Mesenchymal stem cell (in vitro differentiated cells and primary cell): ENCODE data around the gene HLTF.
A peak's percentile ranks its signal among the peaks of the same experiment; 100 is the strongest.
"Not testable (repeated sequence)": the region's sequence is repeated elsewhere in the genome, so short reads cannot be mapped to it uniquely, and the experiment has no call there.

ENCODE experiments used
- DNase-seq: peaks from one replicate; pipeline ENCODE4 v3.0.0-alpha.2; 2013
- H2AFZ ChIP-seq: one replicate; pipeline ENCODE4 v1.6.1; 2013; ENCODE audit warnings: low read depth, mild to moderate bottlenecking, control low read depth, inconsistent platforms, low read length, moderate library complexity
- H2AK5ac ChIP-seq: 2 replicates; pipeline ENCODE4 v1.6.1; 2013; ENCODE audit warnings: low read length, moderate library complexity, mild to moderate bottlenecking, inconsistent platforms; ENCODE audit not compliant: severe bottlenecking
- H2BK120ac ChIP-seq: one replicate; pipeline ENCODE4 v1.6.1; 2013; ENCODE audit warnings: low read depth, mild to moderate bottlenecking, inconsistent platforms, low read length, moderate library complexity
- H2BK12ac ChIP-seq, 2 experiments: one replicate each; pipeline ENCODE4 v1.6.1; 2013; ENCODE audit warnings: inconsistent platforms in 2 of 2, low read length in 2 of 2, mild to moderate bottlenecking in 2 of 2, moderate library complexity in 2 of 2, control low read depth in 1 of 2
- H2BK15ac ChIP-seq: one replicate; pipeline ENCODE4 v1.6.1; 2013; ENCODE audit warnings: mild to moderate bottlenecking, low read depth, inconsistent platforms; ENCODE audit not compliant: poor library complexity, severe bottlenecking
- H2BK5ac ChIP-seq: 2 replicates; pipeline ENCODE4 v1.6.1; 2013; ENCODE audit warnings: low read depth, mild to moderate bottlenecking, low read length, control low read depth, inconsistent platforms; ENCODE audit not compliant: poor library complexity, severe bottlenecking
- H3K14ac ChIP-seq, 2 experiments: one replicate each; pipeline ENCODE4 v1.6.1; 2013; ENCODE audit warnings: inconsistent platforms in 2 of 2, low read length in 2 of 2, control low read depth in 1 of 2, mild to moderate bottlenecking in 1 of 2, moderate library complexity in 1 of 2
- H3K18ac ChIP-seq, 2 experiments: one replicate each; pipeline ENCODE4 v1.6.1; 2013; ENCODE audit warnings: inconsistent platforms in 2 of 2, low read length in 2 of 2, control low read depth in 1 of 2, low read depth in 1 of 2, mild to moderate bottlenecking in 1 of 2
- H3K23ac ChIP-seq, 2 experiments: one replicate each; pipeline ENCODE4 v1.6.1; 2013; ENCODE audit warnings: inconsistent platforms in 2 of 2, low read length in 2 of 2, mild to moderate bottlenecking in 2 of 2, moderate library complexity in 2 of 2, control low read depth in 1 of 2
- H3K27ac ChIP-seq: 2 replicates; pipeline ENCODE4 v1.5.1; 2013; ENCODE audit warnings: mild to moderate bottlenecking, moderate library complexity, low read length, control low read depth, inconsistent platforms; ENCODE audit not compliant: poor library complexity, severe bottlenecking
- H3K27me3 ChIP-seq, 2 experiments: 2 replicates each; pipeline versions ENCODE4 v1.6.1 to v1.7.0; 2013; ENCODE audit warnings: low read length in 2 of 2, mild to moderate bottlenecking in 2 of 2, moderate library complexity in 2 of 2, control low read depth in 1 of 2, inconsistent platforms in 1 of 2; ENCODE audit not compliant: control insufficient read depth in 1 of 2, insufficient read depth in 1 of 2
- H3K36me3 ChIP-seq, 2 experiments: 2 replicates each; pipeline versions ENCODE4 v1.6.1 to v1.7.0; 2013; ENCODE audit warnings: low read length in 2 of 2, control low read depth in 1 of 2, inconsistent platforms in 1 of 2, low read depth in 1 of 2, mild to moderate bottlenecking in 1 of 2; ENCODE audit not compliant: insufficient read depth in 2 of 2, control insufficient read depth in 1 of 2
- H3K4ac ChIP-seq, 2 experiments: one replicate each; pipeline ENCODE4 v1.6.1; 2013; ENCODE audit warnings: inconsistent platforms in 2 of 2, low read length in 2 of 2, mild to moderate bottlenecking in 2 of 2, moderate library complexity in 2 of 2, control low read depth in 1 of 2, low read depth in 1 of 2
- H3K4me1 ChIP-seq: 2 replicates; pipeline ENCODE4 v1.6.1; 2013; ENCODE audit warnings: low read depth, low read length, control low read depth; ENCODE audit not compliant: control insufficient read depth, insufficient read depth
- H3K4me2 ChIP-seq: 2 replicates; pipeline ENCODE4 v1.6.1; 2013; ENCODE audit warnings: low read length, mild to moderate bottlenecking, inconsistent platforms; ENCODE audit not compliant: poor library complexity, severe bottlenecking
- H3K4me3 ChIP-seq, 2 experiments: 2 replicates each; pipeline versions ENCODE4 v1.5.1 to v1.7.0; 2013; ENCODE audit warnings: low read length in 2 of 2, mild to moderate bottlenecking in 2 of 2, control low read depth in 1 of 2, low read depth in 1 of 2; ENCODE audit not compliant: insufficient read depth in 1 of 2
- H3K79me1 ChIP-seq: replicated peaks from 2 replicates; pipeline ENCODE4 v1.6.1; 2013; ENCODE audit warnings: mild to moderate bottlenecking, control low read depth, low read length, inconsistent platforms; ENCODE audit not compliant: poor library complexity, severe bottlenecking
- H3K9ac ChIP-seq: 2 replicates; pipeline ENCODE4 v1.7.0; 2013; ENCODE audit warnings: mild to moderate bottlenecking, low read length, moderate library complexity
- H3K9me3 ChIP-seq: 2 replicates; pipeline ENCODE4 v1.7.0; 2013; ENCODE audit warnings: mild to moderate bottlenecking, low read length; ENCODE audit not compliant: control insufficient read depth
- H4K8ac ChIP-seq: one replicate; pipeline ENCODE4 v1.6.1; 2013; ENCODE audit warnings: inconsistent platforms, mild to moderate bottlenecking, low read length, moderate library complexity
- H4K91ac ChIP-seq: one replicate; pipeline ENCODE4 v1.6.1; 2013; ENCODE audit warnings: mild to moderate bottlenecking, low read length, inconsistent platforms
- whole genome bisulfite sequencing: methylation state at CpG from one replicate; pipeline ENCODE4 v1.1.7; 2013; ENCODE audit warnings: mixed read lengths; 5-methylcytosine and 5-hydroxymethylcytosine counted together

The HLTF gene

GRCh38 chr3:148992027-148992634 lies 94.2 kb downstream of the HLTF start:
- Histone ChIP-seq H3K27me3 (no peaks in the 10 kb centered on the region), H2BK5ac (peak overlapping the region; percentile 60), H3K4me2 (peak overlapping the region; percentile 62), H3K23ac (no peak overlapping the region), H2AFZ (peak overlapping the region; percentile 74), H2BK15ac (peak overlapping the region; percentile 89), H3K9ac (peak overlapping the region; percentile 89), H3K79me1 (peaks cover 15% of the 10 kb centered on the region), H3K14ac (no peak overlapping the region), H3K4me1 (peaks cover 3% of the 10 kb centered on the region), H3K18ac (peak overlapping the region; percentile 77 to 86), H4K91ac (no peak overlapping the region), H3K9me3 (no peaks in the 10 kb centered on the region), H2BK120ac (peak overlapping the region; percentile 82), H2AK5ac (no peak overlapping the region), H3K4me3 (peak overlapping the region; percentile 77 to 84), H3K27ac (no peak overlapping the region), H2BK12ac (no peak overlapping the region), H3K4ac (peak overlapping the region; percentile 40 to 74), H3K36me3 (peaks cover 5 to 33% of the 10 kb centered on the region in 2 experiments), H4K8ac (no peak overlapping the region)
- peak; percentile 66 for DNase-seq
- 4% methylated on average over 33 of the region's 34 CpGs for WGBS

DNA sequence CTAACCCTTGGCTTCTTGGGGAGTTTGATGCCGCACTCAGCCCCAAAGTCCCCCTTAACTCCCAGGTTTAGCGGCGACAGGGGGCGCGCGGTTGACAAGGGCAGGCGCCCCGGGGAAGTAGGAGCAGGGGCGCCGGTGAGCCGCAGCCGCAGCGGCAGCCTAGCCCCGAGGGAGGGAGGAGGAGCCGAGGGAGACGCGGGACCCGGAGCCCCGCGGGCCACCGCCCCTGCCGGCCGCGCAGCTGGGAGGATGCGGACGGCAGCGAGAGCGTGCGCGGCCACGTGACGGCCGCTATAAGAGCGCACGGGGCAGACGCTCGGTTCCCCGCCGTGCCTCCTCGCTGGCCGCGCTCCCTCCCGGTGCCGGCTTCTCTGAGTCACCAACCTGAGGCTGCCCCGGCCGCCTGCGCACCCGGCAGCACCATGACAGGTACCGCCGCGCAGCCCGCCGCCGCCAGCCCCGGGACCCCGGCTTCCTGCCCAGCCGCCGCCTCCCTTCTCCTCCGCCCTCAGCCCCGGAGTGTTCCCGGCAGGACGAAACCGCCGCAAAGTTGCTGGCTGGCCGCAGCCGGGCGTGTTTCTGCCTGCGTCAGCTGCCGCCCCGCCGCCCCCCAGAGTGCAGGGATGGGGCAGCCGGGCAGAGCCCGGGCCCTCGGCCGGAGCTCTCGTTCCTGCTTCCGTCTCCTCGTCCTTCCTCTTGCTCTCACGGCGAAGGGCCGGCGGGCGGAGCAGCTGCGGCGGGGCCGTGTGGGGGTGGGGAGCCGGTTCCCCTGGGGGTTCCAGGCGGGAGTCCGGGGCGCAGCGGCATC lies 94.9 kb downstream of the HLTF start, which contains the start of gene GYG1:
Gene GYG1 (plus strand): TSS at position 322 of the 808 bp plus-strand sequence. CDS start 101 bp downstream, at position 423.
- Histone ChIP-seq H3K23ac (peak within 1 kb of the TSS in 1 of 2 experiments; percentile 2), H2BK15ac (peak within 1 kb of the TSS; percentile 99), H3K4me3 (peak within 1 kb of the TSS; percentile 77 to 84), H4K91ac (peak within 1 kb of the TSS; percentile 83), H3K27me3 (no peaks in the 10 kb centered on the region), H3K36me3 (peaks cover 3 to 26% of the 10 kb centered on the region in 2 experiments), H2AFZ (peak within 1 kb of the TSS; percentile 74), H3K14ac (peak within 1 kb of the TSS in 1 of 2 experiments; percentile 91), H2BK120ac (peak within 1 kb of the TSS; percentile 82), H3K9ac (peak within 1 kb of the TSS; percentile 89), H4K8ac (peak within 1 kb of the TSS; percentile 73), H3K9me3 (no peaks in the 10 kb centered on the region), H3K4me2 (peak within 1 kb of the TSS; percentile 62), H3K18ac (peak within 1 kb of the TSS; percentile 77 to 86), H3K79me1 (peaks cover 14% of the 10 kb centered on the region), H3K4me1 (peaks cover 3% of the 10 kb centered on the region), H2AK5ac (no peak within 1 kb of the TSS), H3K27ac (peak within 1 kb of the TSS; percentile 10), H2BK12ac (peak within 1 kb of the TSS in 1 of 2 experiments; percentile 49), H2BK5ac (peak within 1 kb of the TSS; percentile 60), H3K4ac (peak within 1 kb of the TSS; percentile 40 to 74)
- DNase-seq: peak; percentile 81
- 0% methylated on average over 58 of the region's 91 CpGs for WGBS

DNA sequence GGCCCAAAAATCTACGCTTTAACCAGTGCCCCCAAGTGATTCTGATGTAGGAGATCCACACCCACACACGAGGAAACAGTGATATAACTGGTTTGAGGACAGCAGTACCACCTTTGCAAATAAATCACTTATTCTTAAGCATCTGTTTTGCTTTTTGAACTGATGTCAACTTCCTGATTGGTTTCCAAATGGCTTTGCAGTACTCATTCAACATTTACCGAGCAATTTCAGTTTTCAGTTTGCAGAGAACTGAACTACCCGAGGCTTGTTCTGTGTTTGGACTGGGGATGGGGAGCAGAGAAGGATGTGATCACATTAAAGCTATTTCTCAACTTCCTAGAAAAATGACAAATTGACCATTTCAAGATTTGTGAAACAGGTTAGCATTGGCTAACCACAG lies 96.1 kb downstream of the HLTF start:
- Histone ChIP-seq H3K79me1 (peaks cover 12% of the 10 kb centered on the region), H3K36me3 (peaks cover 3 to 14% of the 10 kb centered on the region in 2 experiments), H4K91ac (no peak overlapping the region), H3K4me3 (peak overlapping the region in 1 of 2 experiments; percentile 84), H2BK15ac (no peak overlapping the region), H3K9me3 (no peaks in the 10 kb centered on the region), H3K27me3 (no peaks in the 10 kb centered on the region), H2AFZ (no peak overlapping the region), H3K4ac (no peak overlapping the region), H3K4me1 (peaks cover 3% of the 10 kb centered on the region), H3K18ac (no peak overlapping the region), H4K8ac (no peak overlapping the region), H3K9ac (peak overlapping the region; percentile 89), H2BK5ac (no peak overlapping the region), H3K23ac (no peak overlapping the region), H2BK120ac (no peak overlapping the region), H3K4me2 (no peak overlapping the region), H2BK12ac (no peak overlapping the region), H3K27ac (no peak overlapping the region), H2AK5ac (no peak overlapping the region), H3K14ac (no peak overlapping the region)
- WGBS: 93% methylated on average over 4 of the region's 4 CpGs
- no peak for DNase-seq

- H2AK5ac ChIP-seq, H2BK15ac ChIP-seq, H3K4me2 ChIP-seq, H3K9me3 ChIP-seq, H3K18ac ChIP-seq, H2BK12ac ChIP-seq, DNase-seq, H2AFZ ChIP-seq, H2BK5ac ChIP-seq, H3K79me1 ChIP-seq, H4K8ac ChIP-seq, H3K27ac ChIP-seq, H3K23ac ChIP-seq, H3K36me3 ChIP-seq, H4K91ac ChIP-seq, H3K4me3 ChIP-seq, H3K27me3 ChIP-seq, H3K14ac ChIP-seq, H2BK120ac ChIP-seq, H3K9ac ChIP-seq, H3K4ac ChIP-seq, H3K4me1 ChIP-seq: not testable (repeated sequence)
- 98% methylated on average over 24 of the region's 29 CpGs for WGBS
These were observed 98.8 kb downstream of the HLTF start for GRCh38 chr3:148987551-148987950.
